ENCODE results near the gene BFAR.

Gene BFAR

GRCh38 chr16:14616280-14616679 is 16.5 kb upstream of the BFAR start:
- Histone ChIP-seq H3K27me3 (replicated peaks; ENCODE audit: control insufficient read depth, insufficient read depth, low read length) (no peaks in the 10 kb centered on the region), H3K4me3 (replicated peaks; ENCODE audit: low read depth, low read length) (no peak overlapping the region), H3K36me3 (ENCODE audit: control insufficient read depth, insufficient read depth, low read length) (peaks cover 11% of the 10 kb centered on the region)
- DNase-seq (ENCODE audit: extremely low read depth, insufficient read length), result no peak
- TF ChIP-seq CTCF (IDR thresholded peaks at IDR 0.05; ENCODE audit: insufficient read depth, low read length, poor library complexity, severe bottlenecking), result no peak

GRCh38 chr16:14618566-14618965 is 14.2 kb upstream of the BFAR start:
- no peak for TF ChIP-seq CTCF (IDR thresholded peaks at IDR 0.05; ENCODE audit: insufficient read depth, low read length, poor library complexity, severe bottlenecking)
- no peaks in the 10 kb centered on the region for H3K27me3 ChIP-seq (replicated peaks; ENCODE audit: control insufficient read depth, insufficient read depth, low read length)
- H3K36me3 ChIP-seq (ENCODE audit: control insufficient read depth, insufficient read depth, low read length), result peaks cover 9% of the 10 kb centered on the region
- H3K4me3 ChIP-seq (replicated peaks; ENCODE audit: low read depth, low read length), result no peak overlapping the region
- DNase-seq (ENCODE audit: extremely low read depth, insufficient read length), result no peak

GRCh38 chr16:14627078-14627477 is 5.7 kb upstream of the BFAR start:
- no peak for DNase-seq (ENCODE audit: extremely low read depth, insufficient read length)
- Histone ChIP-seq H3K27me3 (replicated peaks; ENCODE audit: control insufficient read depth, insufficient read depth, low read length) (no peaks in the 10 kb centered on the region), H3K4me3 (replicated peaks; ENCODE audit: low read depth, low read length) (no peak overlapping the region), H3K36me3 (ENCODE audit: control insufficient read depth, insufficient read depth, low read length) (no peaks in the 10 kb centered on the region; the same call in 1 of the 2 replicates)
- TF ChIP-seq CTCF (IDR thresholded peaks at IDR 0.05; ENCODE audit: insufficient read depth, low read length, poor library complexity, severe bottlenecking), result no peak

- no peak for DNase-seq (ENCODE audit: extremely low read depth, insufficient read length)
- Histone ChIP-seq H3K4me3 (replicated peaks; ENCODE audit: low read depth, low read length) (peak overlapping the region; percentile 79), H3K36me3 (ENCODE audit: control insufficient read depth, insufficient read depth, low read length) (no peaks in the 10 kb centered on the region; the same call in 1 of the 2 replicates), H3K27me3 (replicated peaks; ENCODE audit: control insufficient read depth, insufficient read depth, low read length) (no peaks in the 10 kb centered on the region)
- no peak for TF ChIP-seq CTCF (IDR thresholded peaks at IDR 0.05; ENCODE audit: insufficient read depth, low read length, poor library complexity, severe bottlenecking)
These were observed 3.7 kb upstream of the BFAR start for GRCh38 chr16:14628806-14629611.

- H3K27me3 ChIP-seq (replicated peaks; ENCODE audit: control insufficient read depth, insufficient read depth, low read length), result no peaks in the 10 kb centered on the region
- no peak for DNase-seq (ENCODE audit: extremely low read depth, insufficient read length)
- H3K36me3 ChIP-seq (ENCODE audit: control insufficient read depth, insufficient read depth, low read length), result no peaks in the 10 kb centered on the region; the same call in 1 of the 2 replicates
- TF ChIP-seq CTCF (IDR thresholded peaks at IDR 0.05; ENCODE audit: insufficient read depth, low read length, poor library complexity, severe bottlenecking), result no peak
- peak overlapping the region; percentile 79 for H3K4me3 ChIP-seq (replicated peaks; ENCODE audit: low read depth, low read length)
These were observed 3.2 kb upstream of the BFAR start for GRCh38 chr16:14629612-14629918.

Measured in GM06990 (cell line).